GM21529 (cell line): ENCODE data around the gene SPATA6L.
A peak's percentile ranks its signal among the peaks of the same experiment; 100 is the strongest.
"Not testable (repeated sequence)": the region's sequence is repeated elsewhere in the genome, so short reads cannot be mapped to it uniquely, and the experiment has no call there.

ENCODE experiments used
- ATAC-seq: cut with Tn5 transposase; IDR thresholded peaks from one replicate; pipeline ENCODE4 v1.9.1; 2021; ENCODE audit not compliant: unreplicated experiment

Gene SPATA6L

DNA sequence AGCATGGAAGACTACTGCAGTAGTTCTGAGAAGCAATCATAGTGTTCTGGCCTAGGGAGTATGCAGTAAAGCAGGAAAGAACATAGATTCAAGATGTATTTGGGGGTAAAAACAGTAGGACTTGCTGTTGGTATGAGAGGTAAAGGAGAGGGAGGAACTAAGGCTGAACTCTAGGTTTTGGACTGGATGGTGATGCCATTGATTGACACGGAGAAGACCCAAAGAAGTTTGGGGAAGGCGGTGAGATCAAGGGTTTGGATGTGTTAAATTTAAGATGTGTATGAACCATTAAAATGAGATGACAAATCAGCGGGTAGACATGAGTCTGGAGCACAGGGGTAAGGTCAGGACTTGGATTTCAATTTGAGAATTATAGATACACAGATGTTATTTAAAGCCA lies 11.1 kb upstream of the SPATA6L start:
- no peak for ATAC-seq

DNA sequence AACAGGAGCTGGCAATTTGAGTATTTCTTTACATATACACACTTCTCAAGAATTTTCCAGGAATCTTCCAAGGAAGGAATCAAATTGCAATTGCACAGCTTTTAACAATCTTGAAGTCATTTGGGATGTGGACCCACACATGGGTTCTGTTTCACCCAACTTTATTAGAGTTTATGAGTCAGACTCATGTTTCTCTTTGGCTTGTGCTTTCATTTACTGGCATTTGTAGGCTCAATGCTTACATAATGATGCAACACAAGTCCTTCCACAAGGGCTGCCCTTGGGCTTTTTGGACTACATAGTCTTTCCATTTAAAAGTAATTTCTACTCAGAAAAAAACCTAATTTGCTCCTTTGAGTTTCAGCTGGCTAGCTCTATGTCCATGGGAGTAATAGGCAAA lies 8.5 kb upstream of the SPATA6L start:
- no peak for ATAC-seq

DNA sequence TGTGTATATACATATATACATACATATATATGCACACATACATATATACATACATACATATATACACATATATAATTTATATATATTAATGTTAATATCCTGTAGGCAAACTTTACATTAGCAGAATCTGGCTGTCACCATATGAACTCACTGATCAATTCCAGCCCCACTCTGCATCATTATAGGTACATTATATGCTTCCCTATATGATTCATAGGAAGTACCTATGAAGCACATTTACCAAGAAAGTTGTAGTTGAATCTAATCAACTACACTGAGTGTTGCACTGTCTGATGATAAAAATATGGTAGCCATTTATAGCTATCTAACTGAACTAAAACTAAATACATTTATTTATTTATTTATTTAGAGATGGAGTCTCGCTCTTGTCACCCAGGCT lies 5.5 kb upstream of the SPATA6L start:
- ATAC-seq = no peak

GRCh38 chr9:4670591-4670990 lies 4.3 kb upstream of the SPATA6L start:
- ATAC-seq = no peak

- ATAC-seq = no peak
These were observed 3.6 kb upstream of the SPATA6L start for GRCh38 chr9:4669890-4670289.

- no peak for ATAC-seq
These were observed 2.3 kb upstream of the SPATA6L start for GRCh38 chr9:4668604-4669003.

- ATAC-seq = no peak
These were observed 1.4 kb upstream of the SPATA6L start for GRCh38 chr9:4667681-4668080.

DNA sequence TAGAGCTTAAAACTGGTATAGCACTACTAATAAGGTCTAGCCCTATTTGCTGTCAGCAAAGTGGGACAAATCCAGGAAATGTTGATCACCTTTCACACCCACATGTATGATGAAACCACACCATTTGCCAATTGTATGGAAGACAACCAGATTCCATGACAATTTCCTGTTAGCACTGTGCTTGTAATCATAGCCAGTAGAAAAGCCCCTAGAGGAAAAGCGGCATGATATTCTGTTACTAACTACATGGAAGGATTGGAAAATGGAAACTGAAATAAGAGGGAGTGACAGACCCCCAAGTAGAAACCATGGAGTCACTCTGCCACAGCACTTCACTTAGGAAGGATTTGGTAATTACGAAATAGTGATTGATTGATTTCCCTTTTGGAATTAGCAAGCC lies 923 bp downstream of the SPATA6L start:
- ATAC-seq = no peak

GRCh38 chr9:4663956-4664355 lies 2.3 kb downstream of the SPATA6L start:
- ATAC-seq = no peak

- ATAC-seq = peak; percentile 1
These were observed 3.1 kb downstream of the SPATA6L start for GRCh38 chr9:4662989-4663792.

- peak; percentile 88 for ATAC-seq
These were observed 3.9 kb downstream of the SPATA6L start, which contains the start of gene PLPP6 for GRCh38 chr9:4662108-4662988. Gene PLPP6 (plus strand): TSS chr9:4662294. CDS start chr9:4662376, 82 bp downstream.

DNA sequence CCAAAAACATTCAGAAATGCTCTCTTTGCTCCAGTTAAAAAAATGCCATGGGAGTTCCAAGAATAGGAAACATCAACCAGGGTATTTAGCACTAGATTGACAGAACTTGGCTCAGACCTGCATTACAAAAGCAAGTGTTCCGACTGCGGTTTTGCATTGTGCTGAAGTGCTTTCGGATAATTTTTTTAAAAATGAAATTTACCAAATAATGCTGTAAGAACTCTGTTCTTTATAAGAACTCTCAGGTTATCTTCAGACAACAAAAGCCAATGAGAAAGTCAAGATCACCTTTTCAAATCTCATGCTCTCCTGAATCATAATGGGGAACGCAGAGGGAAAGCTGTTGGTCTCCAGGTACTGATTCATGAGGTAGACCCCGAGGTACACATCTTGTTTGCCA lies 4.7 kb downstream of the SPATA6L start:
- no peak for ATAC-seq

GRCh38 chr9:4661165-4661564 lies 5.1 kb downstream of the SPATA6L start:
- no peak for ATAC-seq

DNA sequence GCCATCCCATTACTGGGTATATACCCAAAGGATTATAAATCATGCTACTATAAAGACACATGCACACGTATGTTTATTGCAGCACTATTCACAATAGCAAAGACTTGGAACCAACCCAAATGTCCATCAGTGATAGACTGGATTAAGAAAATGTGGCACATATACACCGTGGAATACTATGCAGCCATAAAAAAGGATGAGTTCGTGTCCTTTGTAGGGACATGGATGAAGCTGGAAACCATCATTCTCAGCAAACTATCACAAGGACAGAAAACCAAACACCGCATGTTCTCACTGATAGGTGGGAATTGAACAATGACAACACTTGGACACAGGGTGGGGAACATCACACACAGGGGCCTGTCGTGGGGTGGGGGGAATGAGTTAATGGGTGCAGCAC lies 5.6 kb downstream of the SPATA6L start:
- ATAC-seq = not testable (repeated sequence)

DNA sequence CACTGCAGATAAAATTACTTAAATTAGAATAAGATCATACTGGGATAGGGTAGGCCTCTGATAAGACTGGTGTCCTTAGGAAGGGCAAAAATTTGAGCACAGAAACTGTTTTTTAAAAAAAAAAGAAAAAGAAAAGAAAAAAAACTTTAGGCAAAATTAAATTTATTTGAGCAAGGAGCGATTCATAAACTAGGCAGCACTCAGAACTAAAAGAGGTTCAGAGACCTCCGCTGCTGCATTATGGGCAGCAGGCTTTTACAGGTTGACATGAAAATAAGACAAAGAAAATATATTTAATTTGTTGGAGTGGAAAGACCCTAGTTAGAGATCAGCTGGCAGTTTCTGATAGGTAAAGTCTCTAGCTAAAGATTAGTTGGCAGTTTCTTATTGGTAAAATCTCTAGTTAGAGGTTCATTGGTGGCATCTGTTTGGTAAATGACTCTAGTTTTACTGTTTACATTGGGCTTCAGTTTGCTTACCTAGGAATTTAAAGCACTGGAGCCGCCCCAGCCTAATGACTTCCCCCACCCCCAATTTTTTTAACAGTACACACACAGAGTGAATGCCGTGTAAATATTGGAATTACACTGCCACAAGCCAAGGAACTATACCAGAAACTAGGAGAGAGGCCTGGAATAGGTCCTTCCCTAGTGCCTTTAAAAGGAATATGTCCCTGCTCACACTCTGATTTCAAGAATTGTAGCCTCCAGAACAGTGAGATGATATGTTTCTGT lies 8.7 kb downstream of the SPATA6L start:
- ATAC-seq = no peak

DNA sequence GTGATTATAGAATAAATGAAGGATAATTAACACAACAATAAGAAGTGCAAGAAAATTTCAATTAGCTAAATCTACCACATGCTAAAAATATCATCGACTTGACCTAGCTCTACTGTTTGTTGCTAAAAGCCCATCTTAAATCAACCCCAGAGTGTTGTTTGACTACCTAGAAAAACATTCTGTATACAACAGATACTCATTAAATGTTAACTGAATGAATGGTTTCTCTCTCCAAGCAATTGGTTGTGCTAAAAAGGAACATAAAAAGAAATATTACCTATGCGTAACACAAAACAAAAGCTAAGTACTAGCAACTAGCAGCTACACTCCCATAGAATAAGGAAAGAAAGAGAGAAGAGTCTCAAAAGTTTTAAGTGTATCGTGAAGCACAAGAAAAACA lies 9.7 kb downstream of the SPATA6L start:
- no peak for ATAC-seq

- ATAC-seq = not testable (repeated sequence)
These were observed 10.1 kb downstream of the SPATA6L start for GRCh38 chr9:4656196-4656595.

GRCh38 chr9:4654538-4654937 lies 11.7 kb downstream of the SPATA6L start:
- no peak for ATAC-seq

GRCh38 chr9:4654084-4654483 lies 12.2 kb downstream of the SPATA6L start:
- ATAC-seq = no peak

- no peak for ATAC-seq
These were observed 23.9 kb downstream of the SPATA6L start for GRCh38 chr9:4642351-4642750.

DNA sequence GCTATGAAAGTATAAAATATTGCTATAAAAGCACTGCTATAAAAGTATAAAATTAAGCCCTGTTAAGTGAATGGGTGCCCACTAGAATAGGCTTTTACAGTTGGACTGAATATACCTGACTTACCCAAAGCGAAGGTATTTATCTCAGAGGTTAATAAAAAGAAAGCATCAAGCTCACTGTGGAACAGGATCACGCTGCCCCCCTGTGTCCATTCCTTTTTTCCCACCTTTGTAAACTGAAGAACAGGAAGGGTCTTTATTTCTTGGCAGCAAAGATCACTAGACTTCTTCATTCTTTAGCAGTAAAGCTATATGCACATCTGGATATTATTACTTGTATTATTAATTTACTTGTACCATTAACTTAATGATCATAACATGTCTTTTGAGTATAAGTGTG lies 26.3 kb downstream of the SPATA6L start:
- no peak for ATAC-seq
